ENCODE results near the gene ATAT1. TPM values are rescaled to one million over a fixed set of nuclear protein-coding genes. Genes with fewer than 3 reads are reported as not detected.
A peak's percentile ranks its signal among the peaks of the same experiment; 100 is the strongest.
"Not testable (repeated sequence)": the region's sequence is repeated elsewhere in the genome, so short reads cannot be mapped to it uniquely, and the experiment has no call there.

Gene ATAT1
- total RNA-seq, 1 experiment from 2014 or later, result 19.3 TPM

DNA sequence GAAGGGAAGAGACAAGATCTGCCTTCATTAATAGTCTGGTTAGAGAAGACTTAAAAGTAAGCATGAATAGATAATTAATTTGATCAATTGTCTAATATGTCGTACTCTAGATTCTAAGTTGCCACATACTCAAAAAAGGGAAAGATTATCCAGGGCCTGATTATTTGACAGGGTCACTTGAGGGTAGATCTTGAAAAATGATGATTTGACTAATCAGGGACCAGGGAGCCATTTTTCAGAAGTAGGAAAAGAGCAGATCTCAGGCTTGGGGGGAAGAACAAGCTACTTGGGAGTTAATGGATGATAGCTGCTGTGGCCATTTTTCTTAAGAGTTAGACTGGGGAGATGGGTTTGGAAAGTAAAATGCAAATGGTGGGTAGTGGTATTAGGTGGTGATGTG lies 34.4 kb upstream of the ATAT1 start:
- no peaks in the 10 kb centered on the region for H3K9me3 Mint-ChIP-seq
- peaks cover 56% of the 10 kb centered on the region for H3K36me3 Mint-ChIP-seq
- DNase-seq (ENCODE audit: low spot score), result no peak
- no peaks in the 10 kb centered on the region for H3K4me1 Mint-ChIP-seq
- 0 out of 2 replicates have a peak overlapping the region, but pooled peaks have one; percentile 17 for H3K27ac Mint-ChIP-seq
- H3K27me3 Mint-ChIP-seq (ENCODE audit: low read depth), result no peaks in the 10 kb centered on the region
- ChIA-PET POLR2A (interaction anchor here (1.2 kb wide), 1 partner anchor 21 kb away, joined by 3 read pairs; no protein-coding TSS in a partner anchor), CTCF (interaction anchor here (1.1 kb wide), 1 partner anchor 48 kb away, joined by 3 read pairs; no protein-coding TSS in a partner anchor)
- no peak for ATAC-seq
- H3K4me3 Mint-ChIP-seq, result no peak overlapping the region
- TF ChIP-seq ZNF121 (CRISPR knock-in tag; IDR thresholded peaks at IDR 0.05), result no peak

DNA sequence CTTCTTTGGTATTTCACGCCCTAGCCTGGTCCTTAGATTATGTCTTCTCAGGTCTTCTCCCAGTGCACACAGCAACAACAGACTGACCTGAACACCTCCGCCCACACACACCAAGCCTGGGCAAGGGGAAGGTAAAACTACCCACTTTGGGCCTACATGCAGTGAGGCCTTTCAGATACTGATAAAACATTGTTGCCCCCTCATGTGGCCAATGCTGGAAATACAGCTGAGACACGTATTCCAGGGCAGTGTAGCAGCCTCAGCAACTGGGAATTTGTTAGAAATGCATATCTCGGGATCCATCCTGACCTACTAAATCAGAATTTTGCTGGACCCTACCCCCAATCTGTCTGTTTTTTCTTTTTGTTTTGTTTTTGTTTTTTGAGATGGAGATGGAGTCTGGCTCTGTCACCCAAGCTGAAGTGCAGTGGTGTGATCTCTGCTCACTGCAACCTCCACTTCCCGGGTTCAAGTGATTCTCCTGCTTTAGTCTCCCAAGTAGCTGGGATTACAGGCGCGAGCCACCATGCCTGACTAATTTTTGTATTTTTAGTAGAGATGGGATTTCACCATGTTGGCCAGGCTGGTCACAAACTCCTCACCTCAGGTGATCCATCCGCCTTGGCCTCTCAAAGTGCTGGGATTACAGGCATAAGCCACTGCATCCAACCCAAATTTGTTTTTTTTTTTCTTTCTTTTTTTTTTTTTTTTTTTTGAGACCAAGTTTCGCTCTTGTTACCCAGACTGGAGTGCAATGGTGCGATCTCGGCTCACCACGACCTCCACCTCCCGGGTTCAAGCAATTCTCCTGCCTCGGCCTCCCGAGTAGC lies 29.1 kb upstream of the ATAT1 start:
- ChIA-PET CTCF (interaction anchor here (0.6 to 3.2 kb wide), 23 partner anchors 10 to 146 kb away, joined by 3 to 28 read pairs (median 5); partner anchors contain the start of genes ABCF1, DHX16 and PRR3), POLR2A (interaction anchor here (0.6 to 4.8 kb wide), 5 partner anchors 9 to 112 kb away, joined by 3 to 33 read pairs (median 5); no protein-coding TSS in a partner anchor)
- not testable (repeated sequence) for H3K4me3 Mint-ChIP-seq; H3K27me3 Mint-ChIP-seq (ENCODE audit: low read depth); H3K4me1 Mint-ChIP-seq; H3K9me3 Mint-ChIP-seq
- ATAC-seq (peak; percentile 81), DNase-seq (ENCODE audit: low spot score) (peak; percentile 92)
- Mint-ChIP-seq H3K36me3 (peaks cover 32% of the 10 kb centered on the region), H3K27ac (peak overlapping the region; percentile 93)
- TF ChIP-seq, protein P1, sequence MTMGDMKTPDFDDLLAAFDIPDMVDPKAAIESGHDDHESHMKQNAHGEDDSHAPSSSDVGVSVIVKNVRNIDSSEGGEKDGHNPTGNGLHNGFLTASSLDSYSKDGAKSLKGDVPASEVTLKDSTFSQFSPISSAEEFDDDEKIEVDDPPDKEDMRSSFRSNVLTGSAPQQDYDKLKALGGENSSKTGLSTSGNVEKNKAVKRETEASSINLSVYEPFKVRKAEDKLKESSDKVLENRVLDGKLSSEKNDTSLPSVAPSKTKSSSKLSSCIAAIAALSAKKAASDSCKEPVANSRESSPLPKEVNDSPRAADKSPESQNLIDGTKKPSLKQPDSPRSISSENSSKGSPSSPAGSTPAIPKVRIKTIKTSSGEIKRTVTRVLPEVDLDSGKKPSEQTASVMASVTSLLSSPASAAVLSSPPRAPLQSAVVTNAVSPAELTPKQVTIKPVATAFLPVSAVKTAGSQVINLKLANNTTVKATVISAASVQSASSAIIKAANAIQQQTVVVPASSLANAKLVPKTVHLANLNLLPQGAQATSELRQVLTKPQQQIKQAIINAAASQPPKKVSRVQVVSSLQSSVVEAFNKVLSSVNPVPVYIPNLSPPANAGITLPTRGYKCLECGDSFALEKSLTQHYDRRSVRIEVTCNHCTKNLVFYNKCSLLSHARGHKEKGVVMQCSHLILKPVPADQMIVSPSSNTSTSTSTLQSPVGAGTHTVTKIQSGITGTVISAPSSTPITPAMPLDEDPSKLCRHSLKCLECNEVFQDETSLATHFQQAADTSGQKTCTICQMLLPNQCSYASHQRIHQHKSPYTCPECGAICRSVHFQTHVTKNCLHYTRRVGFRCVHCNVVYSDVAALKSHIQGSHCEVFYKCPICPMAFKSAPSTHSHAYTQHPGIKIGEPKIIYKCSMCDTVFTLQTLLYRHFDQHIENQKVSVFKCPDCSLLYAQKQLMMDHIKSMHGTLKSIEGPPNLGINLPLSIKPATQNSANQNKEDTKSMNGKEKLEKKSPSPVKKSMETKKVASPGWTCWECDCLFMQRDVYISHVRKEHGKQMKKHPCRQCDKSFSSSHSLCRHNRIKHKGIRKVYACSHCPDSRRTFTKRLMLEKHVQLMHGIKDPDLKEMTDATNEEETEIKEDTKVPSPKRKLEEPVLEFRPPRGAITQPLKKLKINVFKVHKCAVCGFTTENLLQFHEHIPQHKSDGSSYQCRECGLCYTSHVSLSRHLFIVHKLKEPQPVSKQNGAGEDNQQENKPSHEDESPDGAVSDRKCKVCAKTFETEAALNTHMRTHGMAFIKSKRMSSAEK (CRISPR knock-in tag; IDR thresholded peaks at IDR 0.05; ENCODE audit: borderline replicate concordance), result 0 out of 2 replicates have a peak, but pooled peaks have one; percentile 7
- 0 out of 2 replicates have a peak, but pooled peaks have one; percentile 16 for TF ChIP-seq GABPB1 (CRISPR knock-in tag; IDR thresholded peaks at IDR 0.05)
- TF ChIP-seq, protein P2, sequence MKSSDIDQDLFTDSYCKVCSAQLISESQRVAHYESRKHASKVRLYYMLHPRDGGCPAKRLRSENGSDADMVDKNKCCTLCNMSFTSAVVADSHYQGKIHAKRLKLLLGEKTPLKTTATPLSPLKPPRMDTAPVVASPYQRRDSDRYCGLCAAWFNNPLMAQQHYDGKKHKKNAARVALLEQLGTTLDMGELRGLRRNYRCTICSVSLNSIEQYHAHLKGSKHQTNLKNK (CRISPR knock-in tag; IDR thresholded peaks at IDR 0.05), result peak; percentile 6; the same call in 1 of the 2 replicates
- TF ChIP-seq NFATC4 (CRISPR knock-in tag; IDR thresholded peaks at IDR 0.05), result 0 out of 2 replicates have a peak, but pooled peaks have one; percentile 12
- TF ChIP-seq, protein P3, sequence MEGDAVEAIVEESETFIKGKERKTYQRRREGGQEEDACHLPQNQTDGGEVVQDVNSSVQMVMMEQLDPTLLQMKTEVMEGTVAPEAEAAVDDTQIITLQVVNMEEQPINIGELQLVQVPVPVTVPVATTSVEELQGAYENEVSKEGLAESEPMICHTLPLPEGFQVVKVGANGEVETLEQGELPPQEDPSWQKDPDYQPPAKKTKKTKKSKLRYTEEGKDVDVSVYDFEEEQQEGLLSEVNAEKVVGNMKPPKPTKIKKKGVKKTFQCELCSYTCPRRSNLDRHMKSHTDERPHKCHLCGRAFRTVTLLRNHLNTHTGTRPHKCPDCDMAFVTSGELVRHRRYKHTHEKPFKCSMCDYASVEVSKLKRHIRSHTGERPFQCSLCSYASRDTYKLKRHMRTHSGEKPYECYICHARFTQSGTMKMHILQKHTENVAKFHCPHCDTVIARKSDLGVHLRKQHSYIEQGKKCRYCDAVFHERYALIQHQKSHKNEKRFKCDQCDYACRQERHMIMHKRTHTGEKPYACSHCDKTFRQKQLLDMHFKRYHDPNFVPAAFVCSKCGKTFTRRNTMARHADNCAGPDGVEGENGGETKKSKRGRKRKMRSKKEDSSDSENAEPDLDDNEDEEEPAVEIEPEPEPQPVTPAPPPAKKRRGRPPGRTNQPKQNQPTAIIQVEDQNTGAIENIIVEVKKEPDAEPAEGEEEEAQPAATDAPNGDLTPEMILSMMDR (IDR thresholded peaks at IDR 0.05), result peak; percentile 80

DNA sequence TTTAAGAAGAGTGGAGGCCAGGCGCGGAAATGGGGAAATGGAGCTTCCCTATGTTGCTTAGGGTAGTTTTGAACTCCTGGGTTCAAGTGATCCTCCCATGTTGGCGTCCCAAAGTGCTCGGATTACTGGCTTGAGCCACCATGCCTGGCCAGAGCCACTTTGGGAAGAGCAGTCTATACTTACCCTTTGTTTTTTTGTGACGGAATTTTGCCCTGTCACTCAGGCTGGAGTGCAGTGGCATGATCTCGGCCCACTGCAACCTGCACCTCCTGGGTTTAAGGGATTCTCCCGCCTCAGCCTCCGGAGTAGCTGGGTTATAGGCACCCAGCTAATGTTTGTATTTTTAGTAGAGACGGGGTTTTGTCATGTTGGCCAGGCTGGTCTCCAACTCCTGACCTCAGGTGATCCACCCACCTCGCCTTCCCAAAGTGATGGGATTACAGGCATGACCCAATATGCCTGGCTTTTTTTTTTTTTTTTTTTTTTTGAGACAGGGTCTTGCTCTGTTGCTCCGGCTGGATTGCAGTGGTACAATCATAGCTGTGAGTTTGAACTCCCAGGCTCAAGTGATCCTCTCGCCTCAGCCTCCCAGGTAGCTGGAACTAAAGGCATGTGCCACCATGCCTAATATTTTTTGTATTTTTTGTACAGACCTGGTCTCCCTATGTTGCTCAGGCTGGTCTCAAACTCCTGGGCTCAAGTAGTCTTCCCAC lies 27.6 kb upstream of the ATAT1 start:
- no peak for TF ChIP-seq ZNF121 (CRISPR knock-in tag; IDR thresholded peaks at IDR 0.05)
- no peak for TF ChIP-seq RORB (CRISPR knock-in tag; IDR thresholded peaks at IDR 0.05)
- TF ChIP-seq, protein P4, sequence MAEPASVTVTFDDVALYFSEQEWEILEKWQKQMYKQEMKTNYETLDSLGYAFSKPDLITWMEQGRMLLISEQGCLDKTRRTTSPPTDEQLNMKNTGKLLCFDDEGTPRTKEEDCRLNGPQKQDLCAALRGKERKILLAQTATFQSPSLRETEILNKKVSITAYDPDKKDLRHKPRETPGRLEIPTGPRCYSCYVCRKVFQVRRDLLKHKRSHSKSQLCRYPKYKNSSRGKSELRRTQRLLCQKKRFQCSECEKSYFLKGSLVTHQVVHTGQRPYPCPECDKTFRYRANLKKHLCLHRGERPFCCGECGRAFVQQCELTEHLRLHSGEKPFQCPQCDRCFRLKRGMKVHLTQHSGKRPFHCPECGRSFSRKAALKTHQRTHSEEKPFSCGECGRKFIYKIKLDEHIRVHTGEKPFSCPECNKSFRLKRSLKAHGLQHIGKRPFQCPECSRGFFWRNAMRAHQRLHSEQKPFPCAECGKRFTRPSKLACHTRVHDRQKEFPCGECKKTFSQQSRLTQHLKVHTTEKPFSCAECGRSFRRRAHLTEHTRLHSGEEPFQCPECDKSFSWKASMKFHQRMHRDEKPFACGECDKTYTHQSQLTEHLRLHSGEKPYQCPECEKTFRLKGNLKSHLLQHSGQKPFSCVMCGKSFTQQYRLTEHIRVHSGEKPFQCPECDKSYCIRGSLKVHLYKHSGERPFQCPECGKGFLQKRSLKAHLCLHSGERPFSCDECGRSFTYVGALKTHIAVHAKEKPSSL (CRISPR knock-in tag; conservative IDR thresholded peaks at IDR 0.05), result 0 out of 2 replicates have a peak, but pooled peaks have one; percentile 34
- no peaks in the 10 kb centered on the region for H3K27me3 Mint-ChIP-seq (ENCODE audit: low read depth)
- H3K36me3 Mint-ChIP-seq, result peaks cover 43% of the 10 kb centered on the region
- ChIA-PET POLR2A (interaction anchor here (0.6 to 4.8 kb wide), 9 partner anchors 10 to 332 kb away, joined by 3 to 33 read pairs (median 4); partner anchors contain the start of gene ABCF1), CTCF (interaction anchor here (0.6 to 3.2 kb wide), 3 partner anchors 36 to 117 kb away, joined by 3 to 28 read pairs (median 5); no protein-coding TSS in a partner anchor)
- H3K9me3 Mint-ChIP-seq, result no peaks in the 10 kb centered on the region
- no peaks in the 10 kb centered on the region for H3K4me1 Mint-ChIP-seq
- peak overlapping the region; percentile 87; the same call in 1 of the 2 replicates for H3K27ac Mint-ChIP-seq
- ATAC-seq, result peak; percentile 2; the same call in 1 of the 2 replicates
- no peak overlapping the region for H3K4me3 Mint-ChIP-seq
- no peak for DNase-seq (ENCODE audit: low spot score)

All from WTC11 (cell line).